DMS53 (cell line): ENCODE data around the gene CD82.

Experiments
- DNase-seq: peaks from one replicate; lab custom pipeline; 2025; lab: John Stamatoyannopoulos, UW

The CD82 gene

DNA sequence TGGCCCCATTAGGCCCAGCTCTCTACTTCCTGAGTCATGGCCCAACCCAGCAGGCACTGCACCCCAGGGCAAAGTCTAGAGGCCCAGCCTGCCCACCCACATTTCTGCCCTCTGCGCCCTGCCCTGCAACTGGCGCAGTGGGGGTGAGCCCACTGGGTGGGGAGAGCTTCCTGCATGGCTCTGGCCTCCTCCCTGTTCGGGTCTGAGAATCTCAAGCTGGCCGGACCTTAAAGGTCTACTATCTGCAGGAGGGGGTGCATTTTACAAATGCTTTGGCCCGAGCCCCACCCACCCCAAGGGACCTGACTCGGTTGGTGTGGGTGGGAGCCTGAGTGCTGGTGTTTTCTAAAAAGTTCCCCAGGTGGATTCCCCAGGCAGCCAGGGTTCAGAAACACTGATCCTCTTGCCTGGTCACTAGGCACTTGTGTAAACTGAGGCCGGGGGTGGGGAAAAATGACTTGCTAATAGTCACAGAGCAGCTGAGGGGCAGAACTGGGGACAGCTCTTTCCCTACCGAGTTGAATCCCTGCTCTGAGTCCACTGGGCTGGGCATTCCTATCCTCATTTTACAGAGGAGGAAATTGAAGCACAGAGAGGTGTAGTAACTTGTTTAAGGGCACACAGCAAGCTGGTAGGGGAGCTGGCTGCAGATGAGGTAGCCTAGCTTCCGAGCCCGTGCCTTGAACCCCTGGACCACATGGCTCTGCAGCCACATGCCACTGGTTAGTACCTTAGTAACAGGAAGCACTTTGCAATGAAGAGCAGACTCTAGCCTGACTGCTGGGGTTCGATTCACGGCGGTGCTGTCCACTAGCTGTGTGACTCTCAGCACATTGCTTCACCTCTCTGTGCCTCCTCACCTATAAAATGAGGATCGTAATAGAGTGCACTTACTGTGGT lies 36.3 kb downstream of the CD82 start:
- DNase-seq = no peak

DNA sequence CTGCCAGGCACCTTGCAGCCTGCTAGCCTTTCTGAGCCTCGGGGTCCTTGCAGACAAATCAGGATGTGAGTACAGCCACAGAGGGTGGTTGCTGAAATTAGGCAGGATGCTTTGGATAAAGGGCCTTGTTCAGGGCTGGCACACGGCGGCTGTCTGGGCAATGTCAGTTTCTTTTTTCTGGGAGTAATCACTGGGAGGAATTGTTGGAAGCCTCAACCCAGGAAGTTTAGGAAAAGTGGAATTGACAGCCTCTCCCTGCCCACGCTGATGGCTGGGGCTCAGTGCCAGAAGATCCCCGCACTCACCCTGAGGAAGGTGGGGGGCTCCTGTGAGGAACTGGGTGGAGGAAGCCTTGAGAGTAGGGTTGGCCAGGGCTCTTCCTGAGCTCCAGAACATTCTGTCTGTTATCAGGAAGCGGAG lies 37.4 kb downstream of the CD82 start:
- no peak for DNase-seq

DNA sequence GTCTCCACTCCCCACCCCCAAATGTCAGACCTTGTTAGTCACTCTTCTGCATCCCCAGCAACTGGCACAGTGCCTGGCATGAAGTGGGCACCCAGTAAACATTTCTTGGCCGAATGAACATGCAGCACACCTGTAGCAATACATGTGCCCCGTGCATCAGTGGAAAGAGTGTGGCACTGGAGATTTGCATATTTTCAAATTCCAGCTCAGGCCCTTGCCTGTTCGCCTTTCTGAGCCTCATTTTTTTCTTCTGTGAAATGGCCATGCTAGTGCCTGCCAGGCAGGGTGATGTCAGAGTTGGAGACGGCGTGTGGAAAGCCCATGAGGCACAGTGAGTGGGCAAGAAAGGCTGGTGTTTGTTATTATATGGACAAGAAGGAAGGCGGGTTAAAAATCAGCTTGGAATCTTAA lies 38.7 kb downstream of the CD82 start:
- DNase-seq = no peak

DNA sequence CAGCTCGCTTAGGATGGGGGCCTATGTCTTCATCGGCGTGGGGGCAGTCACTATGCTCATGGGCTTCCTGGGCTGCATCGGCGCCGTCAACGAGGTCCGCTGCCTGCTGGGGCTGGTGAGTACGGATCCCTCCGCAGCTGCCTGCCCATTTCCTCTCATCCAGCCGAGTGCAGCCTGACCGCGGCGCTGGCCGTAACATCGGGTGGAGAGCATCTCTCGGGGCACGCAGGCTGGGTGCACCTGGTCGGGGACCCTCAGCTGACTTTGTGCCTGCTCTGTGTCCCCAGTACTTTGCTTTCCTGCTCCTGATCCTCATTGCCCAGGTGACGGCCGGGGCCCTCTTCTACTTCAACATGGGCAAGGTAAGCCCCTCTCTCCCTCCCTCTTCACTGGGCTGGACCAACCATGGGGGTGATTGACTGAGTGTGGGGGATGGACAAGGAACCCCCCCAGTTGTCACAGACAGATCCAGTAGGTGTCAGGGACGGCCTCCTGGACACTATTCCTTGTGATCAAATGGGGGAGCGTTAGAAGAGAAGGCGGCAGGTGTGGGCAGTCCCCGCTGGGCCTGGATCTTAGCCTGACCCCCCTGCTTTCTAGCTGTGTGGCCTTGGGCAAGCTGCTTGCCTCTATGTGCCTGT lies 39.7 kb downstream of the CD82 start:
- no peak for DNase-seq

DNA sequence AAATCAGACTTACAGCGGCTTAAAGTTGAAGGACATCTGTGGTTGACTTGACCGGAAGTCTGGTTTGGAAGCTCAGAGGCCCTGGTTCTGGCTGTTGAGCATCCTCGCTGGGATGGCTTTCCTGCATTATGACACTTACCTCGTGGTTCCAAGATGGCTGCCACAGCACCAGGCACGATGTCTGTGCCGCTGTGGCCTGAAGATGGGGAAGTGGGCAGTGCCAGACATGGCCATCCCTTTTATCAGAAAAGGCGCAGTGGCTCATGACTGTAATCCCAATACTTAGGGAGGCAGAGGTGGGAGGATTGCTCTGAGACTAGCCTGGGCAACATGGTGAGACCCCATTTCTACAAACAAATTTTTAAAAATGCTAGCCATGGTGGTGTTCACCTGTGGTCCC lies 40.5 kb downstream of the CD82 start:
- DNase-seq = no peak

DNA sequence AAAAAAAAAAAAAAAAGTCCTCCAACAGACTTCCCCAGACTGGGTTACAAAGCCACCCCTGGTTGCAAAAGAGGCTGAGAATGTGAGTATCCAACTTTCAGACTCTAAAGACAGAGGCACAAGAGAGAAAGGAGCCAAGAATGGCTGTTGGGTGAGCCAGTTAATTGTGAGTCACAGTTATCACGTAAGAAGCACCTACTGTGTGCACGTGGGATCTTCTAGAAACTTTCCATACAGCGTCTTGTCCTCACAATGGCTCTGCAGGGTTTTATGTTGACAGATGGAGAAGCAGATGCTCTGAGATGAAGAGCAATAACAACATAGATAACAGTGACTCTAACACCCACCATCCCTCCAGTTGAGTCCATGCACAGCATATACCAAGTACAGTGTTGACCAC lies 41.0 kb downstream of the CD82 start:
- no peak for DNase-seq

DNA sequence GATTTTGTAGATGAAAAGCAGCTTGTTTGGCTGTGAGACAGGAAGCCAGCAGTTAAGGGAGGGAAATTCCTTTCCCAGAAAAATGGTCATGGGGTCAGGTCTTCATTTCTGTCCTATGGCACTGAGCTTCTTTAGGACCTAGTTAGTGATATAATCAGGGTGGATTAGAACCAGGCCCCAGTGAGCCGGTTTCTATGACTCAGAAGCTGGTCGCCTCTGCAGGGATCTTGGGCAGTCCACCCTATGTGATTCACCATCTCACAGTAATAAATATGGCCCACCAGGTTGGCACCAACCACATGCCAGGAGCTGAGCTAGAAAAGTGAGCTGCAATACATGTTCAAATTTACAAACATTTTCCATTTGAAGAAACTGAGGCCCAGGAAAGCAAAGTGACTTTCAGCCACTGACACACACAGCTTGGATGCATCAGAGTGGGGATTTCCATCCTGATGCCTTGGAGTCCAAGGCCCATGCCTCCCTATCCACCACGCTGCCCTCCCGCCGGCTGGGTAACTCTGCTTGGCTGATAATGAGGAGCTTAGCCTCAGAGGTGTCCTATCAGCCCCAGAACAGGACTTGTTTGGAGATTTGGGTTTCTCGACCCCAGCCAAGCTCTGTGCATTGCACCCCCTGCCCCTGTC lies 42.0 kb downstream of the CD82 start:
- DNase-seq = no peak

DNA sequence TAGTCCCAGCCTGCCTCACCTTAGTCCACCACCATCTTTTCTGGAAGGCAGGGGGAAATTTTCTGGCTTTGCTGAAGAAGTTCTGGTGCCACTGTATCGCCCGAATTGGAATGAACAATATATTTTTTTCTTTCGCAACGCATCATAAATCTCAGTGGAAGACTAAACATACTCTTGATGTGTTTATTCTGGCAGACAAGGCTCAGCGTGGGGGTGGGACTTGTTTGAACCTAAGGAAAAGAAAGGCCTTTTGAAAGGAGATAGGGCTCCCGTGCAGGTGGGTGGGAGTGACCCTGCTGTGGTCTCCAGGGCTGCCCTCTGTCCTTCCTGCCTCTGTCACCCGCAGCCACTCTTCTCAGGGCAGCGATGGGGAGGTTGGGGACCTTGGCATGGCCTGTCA lies 42.5 kb downstream of the CD82 start:
- no peak for DNase-seq

DNA sequence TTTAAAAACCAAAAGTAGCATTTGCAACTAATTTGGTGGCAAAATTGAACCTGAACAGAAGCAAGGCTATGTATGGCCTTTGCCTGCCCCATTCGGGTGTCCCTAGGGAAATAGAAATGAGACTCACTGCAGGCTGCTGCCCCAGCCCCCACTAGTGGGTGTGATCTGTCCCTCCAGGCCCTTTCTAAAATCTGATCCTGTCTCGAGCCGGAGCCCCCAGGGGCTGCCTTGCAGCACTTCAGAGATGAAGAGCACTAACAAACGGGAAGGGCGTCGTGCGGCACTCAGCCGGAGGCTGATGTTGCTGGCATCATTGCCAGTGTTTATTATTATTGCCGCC lies 43.2 kb downstream of the CD82 start:
- no peak for DNase-seq

DNA sequence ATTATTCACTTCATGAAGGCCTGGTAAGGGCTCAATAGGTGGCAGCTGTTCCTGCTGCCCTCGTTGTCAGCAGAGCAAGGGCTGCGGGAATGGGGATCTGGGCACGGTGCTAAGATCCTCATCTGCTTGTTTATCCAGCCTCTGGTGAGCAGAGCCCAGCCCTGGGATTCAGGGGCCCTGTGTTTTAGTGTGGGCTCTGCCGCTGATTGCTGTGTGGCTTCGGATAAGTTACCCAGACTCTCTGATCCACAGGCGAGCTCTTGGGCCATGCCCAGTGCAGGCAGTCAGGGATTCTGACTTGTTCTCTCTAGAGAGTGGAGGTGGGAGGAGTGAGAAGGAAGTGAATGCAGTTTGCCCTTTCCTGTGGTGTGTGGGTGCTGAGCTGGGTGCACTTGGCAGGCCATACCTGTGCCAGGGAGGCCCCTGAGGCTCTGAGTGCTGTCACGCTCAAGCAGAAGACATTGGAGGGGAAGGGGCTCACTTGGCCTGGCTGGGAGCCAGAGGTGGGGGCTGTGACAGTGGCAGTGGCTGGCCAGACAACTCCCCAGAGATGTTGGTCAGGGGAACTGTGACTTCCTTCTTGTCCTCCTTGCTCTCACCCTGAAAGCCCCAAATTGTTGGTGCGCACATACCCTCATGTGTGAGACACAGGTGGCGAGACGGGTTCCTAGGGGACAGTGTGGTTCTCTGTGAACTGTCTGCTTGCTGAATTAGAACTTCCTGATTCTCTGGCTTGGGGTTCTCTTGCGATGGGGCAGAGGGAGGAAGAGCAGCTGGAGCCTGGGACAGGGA lies 43.7 kb downstream of the CD82 start:
- DNase-seq = no peak

DNA sequence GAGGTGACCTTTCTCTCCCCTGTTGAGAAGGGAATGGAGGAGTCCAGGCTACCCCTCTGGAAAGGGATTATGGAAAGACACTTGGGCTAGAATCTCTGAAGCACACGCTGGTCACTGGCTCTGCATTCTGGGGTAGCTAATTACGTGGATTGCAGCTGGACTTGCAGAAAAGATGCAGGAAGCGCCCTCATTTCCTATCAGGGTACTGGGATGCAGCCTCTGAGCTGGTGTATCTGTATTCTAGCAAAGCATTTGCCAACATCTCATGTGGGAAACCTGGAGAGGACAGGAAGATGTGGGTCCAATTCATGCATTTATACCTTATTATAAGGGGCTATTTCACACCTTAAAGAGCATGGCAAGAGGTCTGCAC lies 44.3 kb downstream of the CD82 start:
- DNase-seq = no peak

DNA sequence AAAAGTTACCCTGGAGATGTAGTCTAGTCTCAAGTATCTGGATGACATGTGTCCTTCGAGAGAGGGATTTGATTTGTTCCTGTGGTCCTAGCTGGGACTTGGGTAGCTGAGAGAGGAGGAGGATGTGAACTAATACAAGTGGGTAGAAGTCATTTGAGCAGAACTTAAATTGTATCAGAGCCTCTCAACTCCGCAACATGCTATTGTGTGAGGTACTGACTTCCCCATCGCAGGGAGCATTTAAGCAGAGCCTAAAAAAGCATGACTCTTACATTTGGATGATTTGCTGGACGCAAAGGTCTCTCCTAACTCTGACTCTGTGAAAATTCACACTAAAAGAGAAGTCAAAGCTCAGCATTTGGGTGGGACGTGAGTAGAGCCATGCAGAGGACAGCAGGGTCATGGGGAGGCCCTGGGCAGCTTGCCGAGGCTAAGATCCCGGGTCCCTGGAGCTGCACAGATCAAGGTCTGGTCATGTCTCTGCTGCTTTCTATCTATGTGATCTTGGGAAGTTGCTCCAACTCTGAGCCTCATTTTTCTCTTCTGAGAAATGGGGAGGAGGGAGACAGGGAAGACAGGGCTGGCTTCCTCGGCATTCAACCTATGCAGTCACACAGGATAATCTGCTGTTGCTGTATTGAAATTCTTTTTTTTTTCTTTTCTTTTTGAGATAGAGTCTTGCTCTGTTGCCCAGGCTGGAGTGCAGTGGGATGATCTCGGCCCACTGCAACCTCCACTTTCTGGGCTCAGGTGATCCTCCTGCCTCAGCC lies 44.9 kb downstream of the CD82 start:
- no peak for DNase-seq

DNA sequence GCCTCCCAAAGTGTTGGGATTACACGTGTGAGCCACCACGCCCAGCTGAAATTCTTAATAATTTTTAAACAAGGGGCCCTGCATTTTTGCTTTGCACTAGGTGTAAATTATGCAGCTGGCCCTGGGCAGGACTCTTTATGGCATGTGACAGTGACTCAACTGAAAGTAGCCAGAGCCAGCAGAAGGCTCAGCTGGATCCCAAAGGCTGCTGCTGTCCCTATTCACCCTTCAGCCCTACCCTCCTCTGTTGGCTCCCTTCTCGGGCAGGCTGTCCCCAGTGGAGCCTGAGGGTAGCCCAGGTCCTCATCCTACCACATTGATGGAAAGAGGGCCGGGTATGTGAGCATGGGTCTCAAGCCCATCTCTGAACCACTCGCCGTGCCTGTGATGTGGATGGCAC lies 45.6 kb downstream of the CD82 start:
- DNase-seq = no peak

DNA sequence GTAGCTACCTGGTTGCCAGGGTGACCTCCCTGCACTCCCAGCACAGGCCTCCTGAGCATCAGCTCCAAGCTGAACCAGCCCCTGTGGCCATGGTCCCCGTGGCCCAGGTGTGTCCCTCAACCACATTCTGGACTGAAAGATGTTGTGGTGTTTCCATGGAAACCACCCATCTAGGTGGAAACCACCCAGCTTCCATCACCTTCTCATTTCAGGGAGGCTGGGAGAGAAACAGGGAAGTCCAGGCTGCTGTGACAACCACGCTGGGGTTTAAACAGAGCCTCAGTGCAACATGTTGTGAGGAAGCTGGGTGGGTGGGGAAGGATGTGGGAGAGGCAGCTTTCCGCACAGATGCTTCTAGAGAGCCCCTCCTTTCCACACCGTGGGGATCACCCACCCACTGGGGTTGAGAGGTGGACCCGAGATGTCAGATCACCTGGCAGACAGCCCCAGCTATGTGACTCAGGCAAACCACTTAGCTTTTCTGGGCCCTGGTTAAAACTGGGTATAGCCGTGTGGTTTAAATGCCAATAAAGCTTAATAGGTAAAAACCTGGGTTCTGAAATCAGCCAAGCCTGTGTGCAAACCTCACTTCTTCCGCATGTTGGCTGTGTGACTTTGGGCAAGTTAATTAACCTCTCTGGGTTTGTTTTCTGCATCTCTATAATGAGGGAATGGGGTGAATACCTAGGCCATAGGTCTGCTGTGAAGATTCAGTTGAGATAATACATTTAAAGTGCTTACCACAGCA lies 46.4 kb downstream of the CD82 start:
- DNase-seq = peak; percentile 47

DNA sequence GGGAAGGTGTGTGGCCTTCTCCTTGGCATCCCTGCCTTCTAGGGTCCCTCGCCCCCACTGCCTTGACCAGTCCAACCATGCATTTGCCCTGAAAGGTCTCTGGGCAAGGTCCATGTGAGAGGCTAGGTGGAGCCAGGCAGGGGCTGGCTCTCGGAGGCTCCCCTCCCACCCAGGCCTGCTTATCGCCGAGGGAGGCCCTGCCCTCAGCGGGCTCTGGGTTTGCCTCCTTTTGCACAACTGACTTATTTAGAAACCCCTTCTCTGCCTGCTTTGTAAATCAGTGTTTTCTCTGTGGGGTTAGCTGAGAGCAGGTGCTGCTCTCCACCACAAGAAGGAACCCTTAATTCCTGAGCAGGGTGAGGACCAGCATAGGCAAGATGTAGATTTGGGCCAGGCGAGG lies 47.7 kb downstream of the CD82 start:
- DNase-seq = no peak

DNA sequence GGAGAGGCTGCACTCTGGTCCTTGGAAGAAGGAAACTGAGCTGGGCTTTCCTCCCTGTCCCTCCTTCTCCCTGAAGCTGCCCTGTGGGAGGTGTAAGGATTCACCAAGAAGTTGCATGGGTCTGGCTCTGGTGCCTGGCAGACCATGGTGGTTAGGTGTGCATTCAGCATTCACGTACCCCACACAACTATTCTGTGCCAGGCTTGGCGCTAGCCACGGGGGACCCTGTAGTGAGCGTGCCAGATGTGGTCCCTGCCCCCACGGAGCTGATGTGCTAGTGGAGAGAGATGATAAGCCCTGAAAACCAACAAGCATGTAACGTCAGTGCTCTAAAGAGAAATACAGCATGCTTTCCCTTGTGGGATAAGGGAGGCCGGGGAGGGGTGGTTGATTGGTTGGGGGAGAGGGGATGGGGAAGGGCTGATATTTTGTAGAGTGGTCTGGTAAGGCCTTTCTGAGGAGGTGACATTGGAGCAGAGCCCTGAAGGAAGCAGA lies 48.9 kb downstream of the CD82 start:
- DNase-seq = no peak

DNA sequence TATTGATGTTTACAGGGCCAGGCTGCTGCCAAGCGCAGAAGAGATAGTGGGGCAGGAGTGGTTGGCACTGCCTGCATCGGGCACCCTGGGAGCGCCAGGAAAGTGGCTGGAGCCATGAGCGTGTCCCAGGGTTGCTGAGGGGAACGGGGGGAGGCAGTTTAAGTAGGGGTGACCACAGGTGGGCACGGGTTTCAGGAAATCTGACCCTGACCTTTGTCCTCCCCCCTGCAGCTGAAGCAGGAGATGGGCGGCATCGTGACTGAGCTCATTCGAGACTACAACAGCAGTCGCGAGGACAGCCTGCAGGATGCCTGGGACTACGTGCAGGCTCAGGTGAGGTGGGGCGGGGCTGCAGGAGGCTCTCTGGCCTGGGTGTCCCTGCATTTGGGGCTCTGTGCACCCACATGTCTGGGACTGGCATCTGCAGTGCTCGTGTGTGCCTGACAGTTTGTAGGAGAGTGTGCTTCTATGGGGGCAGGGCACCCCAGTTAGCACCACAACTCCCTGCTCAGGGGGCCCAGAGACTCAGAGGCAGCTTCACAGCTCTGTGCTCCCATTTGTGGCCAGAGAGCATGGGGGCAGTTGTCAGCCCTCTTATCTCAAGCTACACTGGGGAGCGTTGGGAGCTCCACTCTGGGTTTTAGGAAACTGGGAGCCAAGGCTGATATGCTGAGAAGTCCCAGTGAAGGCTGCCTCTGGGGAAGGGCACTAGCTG lies 49.7 kb downstream of the CD82 start:
- DNase-seq = no peak

DNA sequence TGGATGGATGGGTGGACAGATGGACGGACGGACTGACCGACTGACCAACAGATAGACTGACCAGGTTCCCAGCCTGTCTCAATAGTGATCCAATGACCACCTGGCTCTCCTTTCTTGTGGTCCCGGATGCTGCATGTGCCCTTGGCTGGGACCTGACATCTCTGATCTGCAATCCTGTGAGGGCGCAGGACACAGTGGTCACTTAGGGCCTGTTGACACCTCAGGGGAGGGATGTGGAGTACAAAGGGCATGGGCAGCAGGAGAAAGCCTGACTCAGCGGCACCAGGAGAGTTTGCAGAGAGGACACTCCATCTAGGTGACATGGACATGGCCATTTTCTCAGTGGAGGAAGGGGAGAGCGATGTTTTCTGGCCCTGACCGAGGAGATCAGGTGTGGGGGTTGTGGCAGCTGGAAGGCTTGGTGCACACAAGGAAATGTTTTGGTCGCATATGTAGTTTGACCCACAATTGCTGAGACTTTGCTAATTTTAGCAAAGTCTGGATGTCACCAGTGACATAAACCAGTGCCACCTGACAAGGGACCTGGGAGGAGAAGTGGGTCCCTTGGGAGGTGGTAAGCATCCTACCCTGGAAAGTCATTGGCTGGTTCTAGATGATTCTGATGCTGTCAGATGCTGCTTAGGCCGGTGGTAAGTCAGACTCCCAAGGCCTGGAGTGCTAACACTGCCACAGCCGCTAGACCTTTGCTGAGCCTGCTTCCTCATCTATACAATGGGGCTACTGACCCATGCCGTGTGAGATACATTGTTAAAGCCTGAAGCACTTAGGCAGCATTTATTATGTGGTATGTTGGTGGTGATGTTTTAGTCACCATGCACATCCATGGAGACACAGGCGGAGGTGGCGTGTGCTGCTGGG lies 50.7 kb downstream of the CD82 start:
- DNase-seq = no peak
